ENCODE data around the gene UNK. TPM values are rescaled to one million over a fixed set of nuclear protein-coding genes. Genes with fewer than 3 reads are reported as not detected.
A peak's percentile ranks its signal among the peaks of the same experiment; 100 is the strongest.

The UNK gene
- total and polyA plus RNA-seq, 2 experiments from 2014 or later = 11.5 to 12.4 TPM

DNA sequence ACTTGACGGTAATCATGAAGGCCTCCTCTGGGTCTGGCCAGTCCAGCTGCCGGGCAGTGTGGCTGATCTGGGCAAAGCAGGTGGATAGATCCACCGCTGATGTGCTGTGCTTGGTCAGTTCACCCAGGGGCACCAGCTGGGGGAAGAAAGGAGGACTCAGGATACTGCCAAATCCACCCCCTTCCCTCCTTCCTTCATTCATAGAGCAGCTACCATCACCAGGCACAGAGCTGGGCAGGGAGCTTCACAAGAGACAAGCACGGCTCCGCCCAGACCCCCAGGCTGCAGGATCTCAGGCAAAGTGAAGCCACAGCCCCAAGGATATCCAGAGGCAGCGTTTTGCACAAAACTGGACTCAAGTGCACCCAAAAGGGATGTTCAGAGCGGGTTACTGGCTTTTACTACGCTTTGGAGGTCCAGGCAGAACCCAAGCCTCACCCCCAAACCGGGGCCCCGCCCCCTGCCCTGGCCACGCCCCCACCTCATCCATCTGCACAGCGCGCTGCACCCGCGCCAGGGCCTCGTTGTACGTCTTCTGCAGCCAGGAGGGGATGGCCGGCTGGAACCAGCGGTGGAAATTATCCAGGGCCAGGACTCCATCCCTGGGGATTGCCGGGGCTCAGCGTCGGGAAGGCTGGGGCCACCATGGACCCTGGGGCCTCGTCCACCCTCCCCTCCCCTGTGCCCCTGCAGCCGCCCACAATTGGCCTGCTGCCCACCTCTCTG, 50.5 kb downstream of the UNK start:
- peaks cover 9% of the 10 kb centered on the region for H3K4me1 ChIP-seq (ENCODE audit: insufficient read depth)
- no peaks in the 10 kb centered on the region for H3K27me3 ChIP-seq (replicated peaks; ENCODE audit: insufficient read depth)
- no peaks in the 10 kb centered on the region for H3K36me3 ChIP-seq (ENCODE audit: low read depth)
- H3K79me2 ChIP-seq (ENCODE audit: insufficient read depth) = no peaks in the 10 kb centered on the region
- DNase-seq = peak; percentile 50
- TF ChIP-seq EZH2 (IDR thresholded peaks at IDR 0.05; ENCODE audit: insufficient read depth, poor library complexity, severe bottlenecking) (no peak), EZH2phosphoT487 (IDR thresholded peaks at IDR 0.05; ENCODE audit: insufficient read depth, low read depth) (no peak)
- in situ Hi-C loops (cut with MboI) = no loop called here
- H3K27ac ChIP-seq = no peak overlapping the region
- no peak overlapping the region for H2AFZ ChIP-seq
- H4K20me1 ChIP-seq (ENCODE audit: insufficient read depth) = no peaks in the 10 kb centered on the region
- no peak overlapping the region for H3K4me2 ChIP-seq (ENCODE audit: unreplicated experiment)
- no peaks in the 10 kb centered on the region for H3F3A ChIP-seq (ENCODE audit: insufficient read depth)
- H3K9ac ChIP-seq = no peak overlapping the region
- no peaks in the 10 kb centered on the region for H3K9me3 ChIP-seq (ENCODE audit: low read depth)
- 27 to 32% methylated on average over 22 to 23 of the region's 24 CpGs for WGBS, 2 experiments (ENCODE audit: low coverage in 1 of 2, low lambda C conversion rate in 2 of 2, missing lambda C conversion rate in 2 of 2)
- H3K9me2 ChIP-seq (ENCODE audit: insufficient read depth) = no peaks in the 10 kb centered on the region
- H3K4me3 ChIP-seq = no peak overlapping the region

DNA sequence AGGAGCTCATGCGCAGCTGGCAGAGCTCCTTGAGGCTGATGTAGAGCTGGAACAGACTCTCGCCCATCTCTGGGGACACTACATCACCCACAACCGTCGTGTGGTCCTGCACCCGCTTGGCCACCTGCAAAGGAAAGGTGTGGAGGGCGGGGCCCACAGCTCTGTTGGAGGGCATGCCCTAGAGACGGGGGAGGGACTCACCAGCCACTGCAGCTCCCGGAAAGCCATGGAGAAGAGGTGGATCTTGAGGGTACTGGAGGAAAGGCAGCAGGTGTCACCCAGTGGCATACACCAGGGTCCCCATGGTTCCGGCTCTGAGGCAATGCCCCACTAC, 51.0 kb downstream of the UNK start:
- in situ Hi-C loops (cut with MboI) = no loop called here
- TF ChIP-seq EZH2 (IDR thresholded peaks at IDR 0.05; ENCODE audit: insufficient read depth, poor library complexity, severe bottlenecking) (no peak), EZH2phosphoT487 (IDR thresholded peaks at IDR 0.05; ENCODE audit: insufficient read depth, low read depth) (no peak)
- Histone ChIP-seq H3K36me3 (ENCODE audit: low read depth) (no peaks in the 10 kb centered on the region), H3K4me3 (no peak overlapping the region), H3F3A (ENCODE audit: insufficient read depth) (no peaks in the 10 kb centered on the region), H3K9ac (no peak overlapping the region), H3K27ac (no peak overlapping the region), H3K9me3 (ENCODE audit: low read depth) (no peaks in the 10 kb centered on the region), H3K9me2 (ENCODE audit: insufficient read depth) (no peaks in the 10 kb centered on the region), H2AFZ (no peak overlapping the region), H3K4me2 (ENCODE audit: unreplicated experiment) (no peak overlapping the region), H3K27me3 (replicated peaks; ENCODE audit: insufficient read depth) (no peaks in the 10 kb centered on the region), H3K79me2 (ENCODE audit: insufficient read depth) (no peaks in the 10 kb centered on the region), H3K4me1 (ENCODE audit: insufficient read depth) (peaks cover 9% of the 10 kb centered on the region), H4K20me1 (ENCODE audit: insufficient read depth) (no peaks in the 10 kb centered on the region)
- DNase-seq = no peak
- 48% methylated on average over 7 to 9 of the region's 9 CpGs for WGBS, 2 experiments (ENCODE audit: low coverage in 1 of 2, low lambda C conversion rate in 2 of 2, missing lambda C conversion rate in 2 of 2)

DNA sequence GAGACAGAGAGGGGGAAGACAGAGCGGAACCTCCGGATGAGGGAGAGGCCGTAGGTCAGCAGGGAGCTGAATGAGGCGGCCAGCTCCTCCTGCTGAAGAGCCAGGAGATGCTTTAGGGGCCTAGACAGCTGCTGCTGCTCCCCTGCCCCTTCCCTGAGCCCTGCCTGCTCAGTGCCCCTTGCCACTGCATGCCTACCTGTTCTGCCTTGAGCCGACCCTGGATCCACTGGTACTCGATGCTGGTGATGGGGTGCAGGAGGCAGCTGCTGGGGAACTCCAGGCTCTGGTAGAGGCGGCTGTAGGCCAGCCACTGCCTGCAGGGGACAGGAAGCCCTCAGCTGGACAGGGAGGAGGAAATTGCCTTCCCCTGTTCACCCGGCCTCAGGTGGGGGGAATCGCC, 52.0 kb downstream of the UNK start:
- Histone ChIP-seq H3K27me3 (replicated peaks; ENCODE audit: insufficient read depth) (no peaks in the 10 kb centered on the region), H3K9me3 (ENCODE audit: low read depth) (no peaks in the 10 kb centered on the region), H3K4me1 (ENCODE audit: insufficient read depth) (peaks cover 8% of the 10 kb centered on the region), H4K20me1 (ENCODE audit: insufficient read depth) (no peaks in the 10 kb centered on the region), H3K4me2 (ENCODE audit: unreplicated experiment) (no peak overlapping the region), H3K9me2 (ENCODE audit: insufficient read depth) (no peaks in the 10 kb centered on the region), H3K27ac (no peak overlapping the region), H3K9ac (no peak overlapping the region), H2AFZ (no peak overlapping the region), H3K4me3 (no peak overlapping the region), H3K36me3 (ENCODE audit: low read depth) (no peaks in the 10 kb centered on the region), H3K79me2 (ENCODE audit: insufficient read depth) (no peaks in the 10 kb centered on the region), H3F3A (ENCODE audit: insufficient read depth) (no peaks in the 10 kb centered on the region)
- in situ Hi-C loops (cut with MboI) = no loop called here
- DNase-seq = no peak
- TF ChIP-seq EZH2 (IDR thresholded peaks at IDR 0.05; ENCODE audit: insufficient read depth, poor library complexity, severe bottlenecking) (no peak), EZH2phosphoT487 (IDR thresholded peaks at IDR 0.05; ENCODE audit: insufficient read depth, low read depth) (no peak)
- WGBS, 2 experiments (ENCODE audit: low coverage in 1 of 2, low lambda C conversion rate in 2 of 2, missing lambda C conversion rate in 2 of 2) = 90 to 94% methylated on average over 9 of the region's 9 CpGs

GRCh38 chr17:75837899-75838298, 53.3 kb downstream of the UNK start:
- Histone ChIP-seq H3K79me2 (ENCODE audit: insufficient read depth) (no peaks in the 10 kb centered on the region), H3K4me1 (ENCODE audit: insufficient read depth) (no peaks in the 10 kb centered on the region), H3K9ac (no peak overlapping the region), H3K27me3 (replicated peaks; ENCODE audit: insufficient read depth) (no peaks in the 10 kb centered on the region), H3K36me3 (ENCODE audit: low read depth) (no peaks in the 10 kb centered on the region), H3K4me3 (no peak overlapping the region), H3K9me2 (ENCODE audit: insufficient read depth) (no peaks in the 10 kb centered on the region), H3K4me2 (ENCODE audit: unreplicated experiment) (no peak overlapping the region), H4K20me1 (ENCODE audit: insufficient read depth) (no peaks in the 10 kb centered on the region), H3F3A (ENCODE audit: insufficient read depth) (no peaks in the 10 kb centered on the region), H3K9me3 (ENCODE audit: low read depth) (no peaks in the 10 kb centered on the region), H3K27ac (no peak overlapping the region), H2AFZ (no peak overlapping the region)
- DNase-seq = no peak
- 79 to 80% methylated on average over 6 to 7 of the region's 7 CpGs for WGBS, 2 experiments (ENCODE audit: low coverage in 1 of 2, low lambda C conversion rate in 2 of 2, missing lambda C conversion rate in 2 of 2)
- TF ChIP-seq EZH2 (IDR thresholded peaks at IDR 0.05; ENCODE audit: insufficient read depth, poor library complexity, severe bottlenecking) (no peak), EZH2phosphoT487 (IDR thresholded peaks at IDR 0.05; ENCODE audit: insufficient read depth, low read depth) (no peak)
- in situ Hi-C loops (cut with MboI) = no loop called here
